GM21526 (cell line): ENCODE measurements around the gene EDEM2.
"Not testable (repeated sequence)": the region's sequence is repeated elsewhere in the genome, so short reads cannot be mapped to it uniquely, and the experiment has no call there.

Experiments
- ATAC-seq: cut with Tn5 transposase; IDR thresholded peaks from one replicate; pipeline ENCODE4 v1.9.1; 2021; ENCODE audit warnings: moderate library complexity; ENCODE audit not compliant: unreplicated experiment, low FRiP score

EDEM2 gene

GRCh38 chr20:35146920-35147574 lies at the start of gene EDEM2:
Gene EDEM2 (minus strand): TSS chr20:35147336. CDS start chr20:35147258, 78 bp downstream.
- ATAC-seq = peak; percentile 72

- ATAC-seq = no peak
These were observed 49.2 kb upstream of the EDEM2 start for GRCh38 chr20:35196313-35196712.

- not testable (repeated sequence) for ATAC-seq
These were observed 46.1 kb upstream of the EDEM2 start for GRCh38 chr20:35193031-35193791.

GRCh38 chr20:35192118-35192872 lies 45.2 kb upstream of the EDEM2 start:
- ATAC-seq = no peak

GRCh38 chr20:35191419-35192117 lies 44.4 kb upstream of the EDEM2 start:
- no peak for ATAC-seq

- ATAC-seq = no peak
These were observed 43.4 kb upstream of the EDEM2 start for GRCh38 chr20:35190556-35190955.

GRCh38 chr20:35189223-35189622 lies 42.1 kb upstream of the EDEM2 start:
- not testable (repeated sequence) for ATAC-seq

- ATAC-seq = no peak
These were observed 40.6 kb upstream of the EDEM2 start for GRCh38 chr20:35187584-35188190.

- ATAC-seq = not testable (repeated sequence)
These were observed 39.7 kb upstream of the EDEM2 start for GRCh38 chr20:35186691-35187289.

- no peak for ATAC-seq
These were observed 34.6 kb upstream of the EDEM2 start for GRCh38 chr20:35181731-35182130.

- no peak for ATAC-seq
These were observed 33.1 kb upstream of the EDEM2 start for GRCh38 chr20:35180266-35180665.

GRCh38 chr20:35179292-35180212 lies 32.4 kb upstream of the EDEM2 start:
- no peak for ATAC-seq

GRCh38 chr20:35176132-35176531 lies 29.0 kb upstream of the EDEM2 start:
- ATAC-seq = no peak

GRCh38 chr20:35174458-35175216 lies 27.5 kb upstream of the EDEM2 start:
- no peak for ATAC-seq

- no peak for ATAC-seq
These were observed 26.5 kb upstream of the EDEM2 start for GRCh38 chr20:35173576-35174192.

GRCh38 chr20:35172434-35172806 lies 25.3 kb upstream of the EDEM2 start:
- ATAC-seq = no peak

- no peak for ATAC-seq
These were observed 24.8 kb upstream of the EDEM2 start, which contains the start of gene PROCR for GRCh38 chr20:35171753-35172433. Gene PROCR (plus strand): TSS chr20:35172072. CDS start chr20:35172155, 83 bp downstream.
